GM18499 (cell line): Measurements from ENCODE around the gene MAST4.
A peak's percentile ranks its signal among the peaks of the same experiment; 100 is the strongest.

ENCODE experiments used
- ATAC-seq: cut with Tn5 transposase; IDR thresholded peaks from one replicate; pipeline ENCODE4 v1.9.1; 2021; ENCODE audit warnings: moderate number of reproducible peaks; ENCODE audit not compliant: insufficient read depth, unreplicated experiment

MAST4 gene

DNA sequence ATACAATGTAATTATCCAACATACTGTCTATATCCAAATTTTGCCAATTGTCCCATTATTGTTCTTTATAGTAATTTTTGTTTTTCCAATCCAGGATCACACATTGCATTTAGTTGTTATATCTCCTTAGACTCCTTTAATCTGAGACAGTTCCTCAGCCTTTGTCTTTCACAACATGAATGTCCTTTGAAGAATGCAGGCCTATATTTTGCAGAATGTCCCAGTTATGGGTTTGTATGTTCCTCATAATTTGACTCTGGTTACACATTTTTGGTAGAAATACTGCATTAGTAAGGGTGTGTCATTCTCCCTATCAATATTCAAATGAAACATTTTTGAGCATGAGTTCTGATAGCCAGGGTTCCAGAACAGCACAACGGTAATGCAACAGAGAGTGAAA is 593.7 kb downstream of the MAST4 start:
- ATAC-seq: no peak

GRCh38 chr5:67190410-67190809 is 594.2 kb downstream of the MAST4 start:
- ATAC-seq: no peak

- ATAC-seq: no peak
Measured at GRCh38 chr5:67190861-67191260, 594.7 kb downstream of the MAST4 start.

DNA sequence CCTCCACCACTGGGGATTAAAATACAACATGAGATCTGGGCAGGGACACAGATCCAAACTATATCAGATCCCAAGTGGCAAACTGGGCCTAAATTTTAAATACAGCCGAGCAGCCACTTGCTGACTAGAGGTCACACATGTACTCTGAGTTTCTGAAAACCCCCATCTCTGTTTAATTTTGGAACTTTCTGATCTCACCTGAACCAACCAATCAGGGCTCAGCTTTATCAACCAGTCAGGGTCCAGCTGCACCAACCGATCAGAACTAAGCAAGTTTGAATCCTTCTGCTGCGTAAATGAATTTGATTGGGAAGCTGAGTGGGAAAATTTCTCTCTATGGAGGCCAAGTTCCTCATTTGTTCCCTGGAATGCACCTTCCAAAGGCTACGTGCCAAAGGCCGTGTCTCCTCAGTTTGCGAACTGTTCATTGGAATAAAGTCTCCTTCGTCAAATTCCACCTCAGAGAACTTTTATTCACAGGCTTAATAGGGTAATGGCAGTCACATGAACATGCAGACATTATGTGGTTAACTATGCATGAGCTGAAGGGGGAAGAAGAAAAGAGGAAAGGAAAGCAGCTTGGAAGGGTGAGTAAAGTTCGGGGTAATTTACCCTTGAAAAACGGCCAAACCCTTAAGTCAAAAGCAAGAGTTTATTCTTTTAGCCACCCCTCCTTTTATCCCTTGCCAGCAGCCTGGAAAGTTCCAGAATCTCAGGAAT is 596.7 kb downstream of the MAST4 start:
- ATAC-seq: no peak

GRCh38 chr5:67193439-67193807 is 597.2 kb downstream of the MAST4 start:
- ATAC-seq: no peak

GRCh38 chr5:67194166-67194565 is 598.0 kb downstream of the MAST4 start:
- no peak for ATAC-seq

DNA sequence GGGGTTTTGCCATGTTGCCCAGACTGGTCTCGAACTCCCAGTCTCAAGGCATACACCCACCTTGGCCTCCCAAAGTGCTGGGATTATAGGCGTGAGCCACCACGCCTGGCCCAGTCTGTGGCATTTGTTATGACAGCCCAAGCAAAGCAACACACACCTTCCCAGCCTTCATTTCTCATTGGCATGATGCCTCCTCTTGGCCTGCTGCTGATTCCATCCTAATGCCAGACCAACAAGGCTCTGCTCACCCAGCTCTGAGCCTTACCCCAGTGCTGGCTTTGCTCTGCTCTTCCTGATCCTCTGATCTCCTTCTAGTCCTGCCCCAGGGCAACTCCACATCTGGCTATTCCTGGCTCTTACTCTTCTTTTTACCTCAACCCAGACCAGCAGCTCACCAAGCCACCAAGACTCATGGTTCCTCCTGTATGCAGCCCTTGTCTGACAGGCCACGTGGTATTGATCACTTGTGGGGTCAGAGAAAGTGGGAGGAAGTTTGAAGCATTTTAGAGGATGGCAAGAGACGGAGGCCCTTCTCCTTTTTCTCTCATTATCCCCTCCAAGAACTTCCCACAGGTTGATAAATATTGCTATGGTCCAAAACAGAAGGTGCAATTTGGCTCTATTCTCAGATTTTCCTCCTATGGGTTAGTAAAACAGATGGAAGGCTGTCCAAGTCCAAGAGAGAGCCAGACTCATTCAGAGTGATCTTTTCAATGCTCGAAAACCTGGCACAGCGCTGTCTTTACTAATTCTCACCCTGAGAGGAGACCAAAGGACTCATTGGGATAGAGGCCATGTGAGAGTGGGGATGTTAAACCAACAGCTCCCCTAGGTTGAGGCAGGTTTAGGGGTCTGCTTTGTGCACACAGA is 599.4 kb downstream of the MAST4 start:
- no peak for ATAC-seq

- no peak for ATAC-seq
Measured at GRCh38 chr5:67196537-67197059, 600.4 kb downstream of the MAST4 start, which contains the start of gene CD180. Gene CD180, minus strand, starts transcription at chr5:67196799. Its CDS starts 158 bp downstream, at chr5:67196641.

DNA sequence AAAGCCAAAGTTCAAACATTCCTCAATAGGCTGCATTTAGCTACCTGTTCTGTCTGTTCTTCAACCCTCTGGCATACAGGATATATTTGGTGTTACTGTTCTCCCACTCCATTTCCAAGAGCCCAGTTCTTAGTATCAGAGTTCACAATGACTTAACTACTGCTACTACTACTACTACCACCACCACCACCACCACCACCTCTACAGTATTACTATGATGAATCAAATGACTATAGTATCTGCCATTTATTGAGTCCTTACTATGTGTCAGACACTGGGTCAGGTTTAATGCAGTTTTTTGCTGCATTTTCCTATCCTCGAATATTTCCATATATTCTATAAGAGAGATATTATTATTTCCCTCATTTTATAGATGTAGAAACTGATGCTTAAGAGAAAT is 601.3 kb downstream of the MAST4 start:
- ATAC-seq: no peak

GRCh38 chr5:67198917-67199316 is 602.7 kb downstream of the MAST4 start:
- ATAC-seq: no peak

GRCh38 chr5:67199859-67200258 is 603.7 kb downstream of the MAST4 start:
- ATAC-seq: no peak

- ATAC-seq: no peak
Measured at GRCh38 chr5:67200809-67201562, 604.8 kb downstream of the MAST4 start.

DNA sequence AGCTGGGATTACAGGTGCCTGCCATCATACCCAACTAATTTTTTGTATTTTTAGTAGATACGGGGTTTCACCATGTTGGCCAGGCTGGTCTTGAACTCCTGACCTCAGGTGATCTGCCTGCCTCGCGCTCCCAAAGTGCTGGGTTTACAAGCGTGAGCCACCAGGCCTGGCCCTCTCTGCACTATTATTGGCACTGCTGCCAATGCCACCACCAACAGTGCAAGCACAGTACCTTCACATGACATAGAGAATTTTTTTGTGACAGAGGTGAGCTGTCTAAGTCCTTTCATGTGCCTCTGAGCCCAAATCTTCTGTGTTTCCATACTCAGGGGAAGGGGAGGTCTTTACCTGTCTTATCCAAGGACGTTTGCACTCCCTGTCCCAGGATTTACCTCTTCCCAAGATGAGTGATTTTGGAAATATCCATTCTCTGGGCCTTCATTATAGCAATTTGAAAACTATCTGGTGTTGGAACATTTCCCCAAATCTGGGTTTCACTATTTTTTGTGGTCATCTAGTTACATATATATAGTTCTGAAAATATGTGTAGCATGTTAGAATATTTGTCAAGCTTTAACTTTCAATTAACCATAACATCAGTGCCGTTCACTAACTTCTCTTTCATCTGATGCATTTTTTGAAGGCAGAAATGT is 605.8 kb downstream of the MAST4 start:
- no peak for ATAC-seq

DNA sequence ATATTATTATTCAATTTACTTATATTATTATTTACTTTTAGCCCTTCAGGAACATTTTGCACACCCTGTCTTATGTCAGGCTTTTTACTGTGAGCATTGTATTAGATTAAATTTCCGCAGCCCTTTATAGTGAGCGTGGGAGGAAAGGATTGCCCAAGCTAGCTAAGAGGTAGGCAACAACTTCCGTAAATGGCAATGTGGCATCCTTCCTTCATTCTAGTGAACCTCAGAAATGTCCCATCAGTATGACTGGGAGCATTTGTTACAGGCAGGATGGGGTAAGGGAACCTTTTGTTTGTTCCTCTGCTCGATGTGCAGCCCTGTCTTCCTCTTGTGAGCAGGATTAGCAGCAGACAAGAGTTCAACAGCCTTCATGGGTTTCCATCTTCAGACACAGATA is 606.6 kb downstream of the MAST4 start:
- no peak for ATAC-seq

DNA sequence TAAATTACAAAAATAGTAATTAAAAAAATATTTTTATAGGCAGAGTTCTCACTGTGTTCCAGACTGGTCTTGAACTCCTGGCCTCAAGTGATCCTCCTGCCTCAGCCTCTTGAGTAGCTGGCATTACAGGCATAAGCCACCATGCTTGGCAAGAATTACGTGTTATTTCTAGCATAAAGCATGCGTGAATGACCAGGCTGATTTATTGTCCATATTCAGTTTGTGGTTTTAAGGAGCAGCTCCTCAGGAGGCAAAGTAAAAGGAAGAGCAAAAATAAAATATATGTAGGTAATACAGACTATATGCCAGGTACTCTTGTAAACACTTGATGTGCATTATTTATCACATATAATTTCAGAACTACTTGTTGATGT is 607.5 kb downstream of the MAST4 start:
- ATAC-seq: no peak

- ATAC-seq: no peak
Measured at GRCh38 chr5:67204821-67205220, 608.6 kb downstream of the MAST4 start.

DNA sequence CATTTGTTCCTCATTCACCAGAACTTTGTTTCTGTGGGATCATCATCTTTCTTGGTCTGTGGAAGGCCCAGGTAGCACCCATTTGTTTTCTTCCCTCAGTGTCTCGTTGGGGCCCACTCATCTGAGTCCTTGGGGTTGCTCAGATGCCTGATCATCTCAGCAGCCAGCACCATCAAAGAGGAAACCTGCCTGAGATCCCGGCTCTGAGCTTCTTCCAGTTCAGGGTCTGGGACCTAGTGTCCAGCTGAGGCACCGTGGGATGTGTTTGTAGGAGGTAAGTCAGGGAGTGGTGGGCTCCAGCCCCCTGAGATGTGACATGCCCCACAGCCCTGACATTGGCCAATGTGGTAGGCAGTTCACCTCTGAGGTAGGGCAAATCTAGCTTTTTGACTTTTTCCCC is 609.8 kb downstream of the MAST4 start:
- ATAC-seq: no peak

- ATAC-seq: no peak
Measured at GRCh38 chr5:67206461-67206860, 610.3 kb downstream of the MAST4 start.

DNA sequence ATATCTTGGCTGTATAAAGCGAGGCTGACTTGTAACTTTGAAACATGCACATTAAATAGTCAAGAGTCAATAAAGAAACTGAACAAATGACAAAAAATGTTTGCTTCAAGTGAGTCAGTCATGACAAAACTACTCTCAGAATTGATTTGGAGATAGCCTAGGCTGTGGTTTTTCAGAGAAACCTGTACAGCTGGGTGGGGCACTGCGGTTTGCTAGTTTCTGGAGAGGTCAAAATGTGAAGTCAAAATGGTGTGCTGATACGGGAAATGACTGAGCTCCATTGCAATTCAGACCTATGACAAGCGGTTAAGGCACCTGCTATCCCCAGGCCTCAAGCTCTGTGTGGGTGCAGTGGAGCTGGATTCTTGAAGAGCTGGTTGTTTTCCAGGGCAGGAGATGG is 610.7 kb downstream of the MAST4 start:
- peak; percentile 78 for ATAC-seq

- no peak for ATAC-seq
Measured at GRCh38 chr5:67208403-67208802, 612.2 kb downstream of the MAST4 start.
